Left forelimb (tissue), 1 donor: ENCODE measurements around the gene ARL5B.

Experiments
- DNase-seq: peaks from one replicate; pipeline ENCODE4 v3.0.0-alpha.2; 2018; ENCODE audit warnings: low spot score

Gene ARL5B

GRCh38 chr10:18703521-18703920 is 44.3 kb downstream of the ARL5B start:
- DNase-seq = no peak

- no peak for DNase-seq
These were observed 51.0 kb downstream of the ARL5B start for GRCh38 chr10:18710201-18710653.

- no peak for DNase-seq
These were observed 53.8 kb downstream of the ARL5B start for GRCh38 chr10:18713077-18713476.

GRCh38 chr10:18718991-18719390 is 59.8 kb downstream of the ARL5B start:
- DNase-seq = no peak

- DNase-seq = no peak
These were observed 60.6 kb downstream of the ARL5B start for GRCh38 chr10:18719811-18720210.

GRCh38 chr10:18721067-18721466 is 61.8 kb downstream of the ARL5B start:
- DNase-seq = no peak

- DNase-seq = no peak
These were observed 64.6 kb downstream of the ARL5B start for GRCh38 chr10:18723801-18724200.
